Thyroid gland (tissue), 4 donors: Measurements from ENCODE around the gene B4GALNT3.

Experiments
- POLR2A ChIP-seq, 2 donors: fragments of 450-650 bp; IDR thresholded peaks; one replicate each; pipeline ENCODE4 v1.6.1; 2017; ENCODE audit warnings: antibody characterized with exemption in 2 of 2, mild to moderate bottlenecking in 2 of 2, moderate library complexity in 1 of 2
- TF ChIP-seq, protein P1 (sequence below), 6 experiments: fragments of 200-600 bp in 3 of 6; fragments of 450-650 bp in 3 of 6; sonication (generic) in 3 of 6; IDR thresholded peaks; one replicate each; pipeline ENCODE4 v1.5.1; 2016 to 2019; ENCODE audit warnings: antibody characterized with exemption in 6 of 6, mild to moderate bottlenecking in 2 of 6, inconsistent platforms in 1 of 6, moderate library complexity in 1 of 6

- TF ChIP-seq, protein P1, sequence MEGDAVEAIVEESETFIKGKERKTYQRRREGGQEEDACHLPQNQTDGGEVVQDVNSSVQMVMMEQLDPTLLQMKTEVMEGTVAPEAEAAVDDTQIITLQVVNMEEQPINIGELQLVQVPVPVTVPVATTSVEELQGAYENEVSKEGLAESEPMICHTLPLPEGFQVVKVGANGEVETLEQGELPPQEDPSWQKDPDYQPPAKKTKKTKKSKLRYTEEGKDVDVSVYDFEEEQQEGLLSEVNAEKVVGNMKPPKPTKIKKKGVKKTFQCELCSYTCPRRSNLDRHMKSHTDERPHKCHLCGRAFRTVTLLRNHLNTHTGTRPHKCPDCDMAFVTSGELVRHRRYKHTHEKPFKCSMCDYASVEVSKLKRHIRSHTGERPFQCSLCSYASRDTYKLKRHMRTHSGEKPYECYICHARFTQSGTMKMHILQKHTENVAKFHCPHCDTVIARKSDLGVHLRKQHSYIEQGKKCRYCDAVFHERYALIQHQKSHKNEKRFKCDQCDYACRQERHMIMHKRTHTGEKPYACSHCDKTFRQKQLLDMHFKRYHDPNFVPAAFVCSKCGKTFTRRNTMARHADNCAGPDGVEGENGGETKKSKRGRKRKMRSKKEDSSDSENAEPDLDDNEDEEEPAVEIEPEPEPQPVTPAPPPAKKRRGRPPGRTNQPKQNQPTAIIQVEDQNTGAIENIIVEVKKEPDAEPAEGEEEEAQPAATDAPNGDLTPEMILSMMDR (IDR thresholded peaks at IDR 0.05): no peak
- TF ChIP-seq POLR2A (IDR thresholded peaks at IDR 0.05): no peak
Measured at GRCh38 chr12:530821-531220, 71.1 kb downstream of the B4GALNT3 start.
